Retinal pigment epithelial cell (primary cell): ENCODE results near the gene GALNT16.

Source experiments
- DNase-seq: peaks from one replicate; pipeline ENCODE4 v3.0.0-alpha.2; 2010; ENCODE audit warnings: low read depth
- H3K4me3 ChIP-seq: 2 replicates; pipeline ENCODE4 v1.5.1; 2011; ENCODE audit warnings: mild to moderate bottlenecking, low read length, control low read depth, moderate library complexity
- TF ChIP-seq, protein P1 (sequence below): conservative IDR thresholded peaks from 2 replicates; pipeline ENCODE4 v1.5.1; 2011; ENCODE audit warnings: low read depth, low read length, control low read depth, inconsistent platforms

GALNT16 gene

DNA sequence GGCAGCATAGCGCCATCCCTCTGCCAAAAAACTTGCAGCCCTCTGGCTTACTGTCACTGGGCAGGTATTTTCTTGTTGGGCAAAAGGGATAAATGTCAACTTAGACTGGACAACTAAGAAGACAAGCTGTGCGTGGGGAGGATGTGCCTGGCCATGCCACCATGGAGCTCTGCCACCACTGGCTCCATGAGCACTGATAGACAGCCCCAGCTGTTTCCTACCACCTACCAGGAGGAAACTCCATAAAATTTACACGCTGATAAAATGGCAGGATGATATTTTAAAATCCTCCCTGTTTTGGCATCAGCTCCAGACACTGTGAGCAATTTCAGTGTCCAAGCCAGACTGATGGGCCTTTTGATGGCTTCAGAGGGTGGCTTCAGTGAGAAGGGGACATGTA is 7.1 kb upstream of the GALNT16 start:
- DNase-seq: no peak
- TF ChIP-seq, protein P1, sequence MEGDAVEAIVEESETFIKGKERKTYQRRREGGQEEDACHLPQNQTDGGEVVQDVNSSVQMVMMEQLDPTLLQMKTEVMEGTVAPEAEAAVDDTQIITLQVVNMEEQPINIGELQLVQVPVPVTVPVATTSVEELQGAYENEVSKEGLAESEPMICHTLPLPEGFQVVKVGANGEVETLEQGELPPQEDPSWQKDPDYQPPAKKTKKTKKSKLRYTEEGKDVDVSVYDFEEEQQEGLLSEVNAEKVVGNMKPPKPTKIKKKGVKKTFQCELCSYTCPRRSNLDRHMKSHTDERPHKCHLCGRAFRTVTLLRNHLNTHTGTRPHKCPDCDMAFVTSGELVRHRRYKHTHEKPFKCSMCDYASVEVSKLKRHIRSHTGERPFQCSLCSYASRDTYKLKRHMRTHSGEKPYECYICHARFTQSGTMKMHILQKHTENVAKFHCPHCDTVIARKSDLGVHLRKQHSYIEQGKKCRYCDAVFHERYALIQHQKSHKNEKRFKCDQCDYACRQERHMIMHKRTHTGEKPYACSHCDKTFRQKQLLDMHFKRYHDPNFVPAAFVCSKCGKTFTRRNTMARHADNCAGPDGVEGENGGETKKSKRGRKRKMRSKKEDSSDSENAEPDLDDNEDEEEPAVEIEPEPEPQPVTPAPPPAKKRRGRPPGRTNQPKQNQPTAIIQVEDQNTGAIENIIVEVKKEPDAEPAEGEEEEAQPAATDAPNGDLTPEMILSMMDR: no peak
- no peak overlapping the region for H3K4me3 ChIP-seq

DNA sequence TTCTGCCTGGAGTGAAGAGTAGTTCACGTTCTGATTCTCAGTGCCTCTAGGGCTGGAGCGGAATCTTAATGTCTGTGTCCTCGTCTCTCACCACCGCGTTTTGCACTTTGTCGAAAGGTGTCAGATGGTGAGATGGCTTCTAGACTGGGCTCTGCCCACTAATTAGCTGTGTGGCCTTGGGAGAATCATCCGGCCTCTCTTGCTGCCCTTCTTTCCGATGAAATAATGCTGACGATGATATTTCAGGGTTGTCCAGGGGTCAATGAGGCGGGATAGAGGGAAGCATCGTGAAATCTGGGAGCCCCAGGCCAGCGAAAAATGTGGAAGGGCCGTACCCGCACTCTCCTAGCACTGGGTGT is 811 bp upstream of the GALNT16 start:
- no peak for DNase-seq
- H3K4me3 ChIP-seq: peak overlapping the region; percentile 47
- TF ChIP-seq, protein P1: no peak

DNA sequence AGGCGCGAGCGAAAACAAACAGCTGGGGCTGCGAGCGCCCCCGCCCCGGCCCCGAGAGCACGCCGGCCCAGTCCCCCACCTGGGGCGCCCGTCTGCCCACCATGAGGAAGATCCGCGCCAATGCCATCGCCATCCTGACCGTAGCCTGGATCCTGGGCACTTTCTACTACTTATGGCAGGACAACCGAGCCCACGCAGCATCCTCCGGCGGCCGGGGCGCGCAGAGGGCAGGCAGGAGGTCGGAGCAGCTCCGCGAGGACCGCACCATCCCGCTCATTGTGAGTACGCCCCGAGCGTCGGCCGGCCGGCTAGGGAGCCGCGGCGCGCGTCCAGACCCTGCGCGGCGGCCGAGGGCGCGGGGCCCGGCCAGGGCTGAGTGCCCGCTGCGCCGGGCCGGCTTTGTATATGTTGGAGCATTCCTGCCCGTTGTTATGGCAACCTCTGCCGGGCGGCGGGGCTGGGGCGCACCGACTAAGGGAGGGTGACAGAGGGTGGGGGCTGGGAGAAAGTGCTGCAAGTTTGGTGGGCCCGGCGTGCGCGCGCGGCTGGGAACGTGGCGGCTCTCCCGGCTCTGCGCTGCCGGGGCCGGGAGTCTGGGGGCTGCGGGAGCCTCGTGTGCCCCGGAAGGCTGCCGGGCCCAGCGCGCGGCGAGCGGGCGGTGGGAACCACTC is 367 bp downstream of the GALNT16 start:
- no peak for DNase-seq
- H3K4me3 ChIP-seq: peak overlapping the region; percentile 47
- TF ChIP-seq, protein P1: no peak

GRCh38 chr14:69260861-69261564 is 1.1 kb downstream of the GALNT16 start:
- DNase-seq: no peak
- TF ChIP-seq, protein P1: peak; percentile 51
- peak overlapping the region; percentile 27 for H3K4me3 ChIP-seq

GRCh38 chr14:69261761-69262331 is 1.9 kb downstream of the GALNT16 start:
- no peak overlapping the region for H3K4me3 ChIP-seq
- TF ChIP-seq, protein P1: no peak
- no peak for DNase-seq

- no peak overlapping the region for H3K4me3 ChIP-seq
- no peak for DNase-seq
- TF ChIP-seq, protein P1: no peak
These were observed 2.6 kb downstream of the GALNT16 start for GRCh38 chr14:69262516-69262915.
